Immature natural killer cell (primary cell): ENCODE measurements around the gene NOL4L. TPM values are rescaled to one million over a fixed set of nuclear protein-coding genes. Genes with fewer than 3 reads are reported as not detected.
"Not testable (repeated sequence)": the region's sequence is repeated elsewhere in the genome, so short reads cannot be mapped to it uniquely, and the experiment has no call there.

Experiments
- DNase-seq, 3 donors: peaks; one replicate each; pipeline ENCODE4 v3.0.0; 2022; ENCODE audit warnings: mixed read lengths in 1 of 3
- H3K27ac Mint-ChIP-seq, 6 donors: one replicate each; pipeline ENCODE4 v1.8.0; 2020; ENCODE audit warnings: mixed read lengths in 6 of 6, mild to moderate bottlenecking in 5 of 6, inconsistent platforms in 4 of 6, moderate library complexity in 3 of 6
- H3K27me3 Mint-ChIP-seq, 3 donors: one replicate each; pipeline ENCODE4 v1.8.0; 2020 to 2021; ENCODE audit warnings: low read depth in 3 of 3, mild to moderate bottlenecking in 3 of 3, mixed read lengths in 3 of 3, moderate library complexity in 3 of 3, inconsistent platforms in 1 of 3
- H3K36me3 Mint-ChIP-seq, 3 donors: one replicate each; pipeline ENCODE4 v1.8.0; 2020; ENCODE audit warnings: mixed read lengths in 3 of 3, inconsistent platforms in 2 of 3, mild to moderate bottlenecking in 2 of 3
- H3K4me1 Mint-ChIP-seq, 2 donors: one replicate each; pipeline ENCODE4 v1.8.0; 2020; ENCODE audit warnings: inconsistent platforms in 2 of 2, mild to moderate bottlenecking in 2 of 2, mixed read lengths in 2 of 2, moderate library complexity in 1 of 2
- H3K4me3 Mint-ChIP-seq, 5 donors: one replicate each; pipeline ENCODE4 v1.8.0; 2020; ENCODE audit warnings: mild to moderate bottlenecking in 5 of 5, mixed read lengths in 5 of 5, inconsistent platforms in 3 of 5, moderate library complexity in 3 of 5
- H3K9me3 Mint-ChIP-seq, 6 donors: one replicate each; pipeline ENCODE4 v1.8.0; 2020; ENCODE audit warnings: mild to moderate bottlenecking in 6 of 6, mixed read lengths in 6 of 6, inconsistent platforms in 4 of 6, moderate library complexity in 3 of 6
- polyA plus RNA-seq, 3 donors: library from polyadenylated mRNA; unstranded; fragments of 300-500 nt; fragmentation: Illumina TruSeq; gene quantifications; one replicate each; pipeline ENCODE4 v1.2.3, GENCODE V29; 2021

NOL4L gene
- polyA plus RNA-seq, 3 donors from 2014 or later, result 4.1 to 17.2 (median 9.6) TPM

DNA sequence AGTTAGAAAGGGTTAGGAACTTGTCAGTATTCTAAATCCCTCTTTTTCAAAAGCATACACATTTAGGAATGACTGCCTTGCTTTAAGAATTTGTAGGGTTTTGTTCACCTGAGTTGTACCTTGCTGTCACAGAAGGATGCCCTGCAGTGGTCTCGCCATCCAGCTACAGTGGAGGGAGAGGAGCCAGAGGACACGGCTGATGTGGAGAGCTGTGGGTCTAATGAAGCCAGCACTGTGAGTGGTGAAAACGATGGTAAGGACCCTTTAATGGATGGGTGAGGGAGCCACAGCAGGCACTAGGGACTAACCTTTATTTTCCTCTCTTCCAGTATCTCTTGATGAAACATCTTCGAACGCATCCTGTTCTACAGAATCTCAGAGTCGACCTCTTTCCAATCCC, 157.1 kb downstream of the NOL4L start:
- peaks cover 0 to 3% (median 0%) of the 10 kb centered on the region in 3 donors for H3K27me3 Mint-ChIP-seq
- no peak overlapping the region for H3K4me3 Mint-ChIP-seq
- no peaks in the 10 kb centered on the region for H3K9me3 Mint-ChIP-seq
- peak overlapping the region in 2 of 6 donors; percentile 9 to 53 for H3K27ac Mint-ChIP-seq
- DNase-seq, result no peak
- H3K4me1 Mint-ChIP-seq, result peaks cover 2 to 13% of the 10 kb centered on the region in 2 donors
- H3K36me3 Mint-ChIP-seq, result peaks cover 15 to 42% (median 26%) of the 10 kb centered on the region in 3 donors

GRCh38 chr20:32421290-32421689, 163.8 kb downstream of the NOL4L start:
- DNase-seq, result no peak
- peaks cover 0 to 5% (median 4%) of the 10 kb centered on the region in 3 donors for H3K27me3 Mint-ChIP-seq
- peaks cover 11 to 34% of the 10 kb centered on the region in 2 donors for H3K4me1 Mint-ChIP-seq
- H3K36me3 Mint-ChIP-seq, result peaks cover 0 to 3% (median 0%) of the 10 kb centered on the region in 3 donors
- H3K27ac Mint-ChIP-seq, result no peak overlapping the region
- no peak overlapping the region for H3K4me3 Mint-ChIP-seq
- no peaks in the 10 kb centered on the region for H3K9me3 Mint-ChIP-seq

- H3K36me3 Mint-ChIP-seq, result peaks cover 0 to 3% (median 0%) of the 10 kb centered on the region in 3 donors
- H3K4me1 Mint-ChIP-seq, result peaks cover 25 to 57% of the 10 kb centered on the region in 2 donors
- peak in 1 of 3 donors; percentile 18 for DNase-seq
- no peaks in the 10 kb centered on the region for H3K9me3 Mint-ChIP-seq
- peaks cover 2 to 5% (median 4%) of the 10 kb centered on the region in 3 donors for H3K27me3 Mint-ChIP-seq
- H3K4me3 Mint-ChIP-seq, result peak overlapping the region in 2 of 5 donors; percentile 29 to 74
- peak overlapping the region in 3 of 6 donors; percentile 39 to 56 (median 51) for H3K27ac Mint-ChIP-seq
Observed at GRCh38 chr20:32418376-32418775, 166.8 kb downstream of the NOL4L start.

DNA sequence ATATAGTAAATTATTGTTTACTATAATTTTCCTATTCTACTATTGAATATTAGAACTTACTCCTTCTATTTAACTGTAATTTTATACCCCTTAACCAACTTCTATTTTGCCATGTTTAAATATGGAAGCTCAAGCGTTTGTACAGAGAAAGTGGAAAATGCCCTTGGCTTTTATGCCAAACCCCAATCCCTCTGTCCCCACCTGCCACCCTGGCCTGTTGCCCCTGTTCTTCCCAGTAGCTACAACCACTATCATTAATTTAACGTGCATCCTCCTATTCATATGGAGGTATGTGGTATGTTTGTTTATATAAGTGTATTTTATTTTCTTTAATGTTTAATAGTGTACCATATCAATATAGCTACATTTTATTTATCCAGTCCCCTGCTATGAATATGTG, 168.9 kb downstream of the NOL4L start:
- Mint-ChIP-seq H3K27me3 (peaks cover 2 to 5% (median 4%) of the 10 kb centered on the region in 3 donors), H3K36me3 (peaks cover 0 to 3% (median 0%) of the 10 kb centered on the region in 3 donors), H3K9me3 (no peaks in the 10 kb centered on the region), H3K4me3 (no peak overlapping the region), H3K27ac (peak overlapping the region in 1 of 6 donors; percentile 27), H3K4me1 (peaks cover 42 to 70% of the 10 kb centered on the region in 2 donors)
- DNase-seq, result no peak

GRCh38 chr20:32415494-32415893, 169.6 kb downstream of the NOL4L start:
- Mint-ChIP-seq H3K4me3 (no peak overlapping the region), H3K27ac (peak overlapping the region in 3 of 6 donors; percentile 15 to 78 (median 50)), H3K27me3 (peaks cover 2 to 5% (median 4%) of the 10 kb centered on the region in 3 donors), H3K4me1 (peaks cover 42 to 68% of the 10 kb centered on the region in 2 donors), H3K9me3 (no peaks in the 10 kb centered on the region), H3K36me3 (peaks cover 0 to 3% (median 0%) of the 10 kb centered on the region in 3 donors)
- no peak for DNase-seq

- Mint-ChIP-seq H3K36me3 (peaks cover 0 to 3% (median 0%) of the 10 kb centered on the region in 3 donors), H3K27ac (peak overlapping the region in 4 of 6 donors; percentile 2 to 65 (median 17)), H3K9me3 (no peaks in the 10 kb centered on the region), H3K27me3 (peaks cover 0 to 2% (median 0%) of the 10 kb centered on the region in 3 donors), H3K4me3 (peak overlapping the region in 1 of 5 donors; percentile 33), H3K4me1 (peaks cover 46 to 63% of the 10 kb centered on the region in 2 donors)
- no peak for DNase-seq
Observed at GRCh38 chr20:32411955-32412706, 173.0 kb downstream of the NOL4L start.

DNA sequence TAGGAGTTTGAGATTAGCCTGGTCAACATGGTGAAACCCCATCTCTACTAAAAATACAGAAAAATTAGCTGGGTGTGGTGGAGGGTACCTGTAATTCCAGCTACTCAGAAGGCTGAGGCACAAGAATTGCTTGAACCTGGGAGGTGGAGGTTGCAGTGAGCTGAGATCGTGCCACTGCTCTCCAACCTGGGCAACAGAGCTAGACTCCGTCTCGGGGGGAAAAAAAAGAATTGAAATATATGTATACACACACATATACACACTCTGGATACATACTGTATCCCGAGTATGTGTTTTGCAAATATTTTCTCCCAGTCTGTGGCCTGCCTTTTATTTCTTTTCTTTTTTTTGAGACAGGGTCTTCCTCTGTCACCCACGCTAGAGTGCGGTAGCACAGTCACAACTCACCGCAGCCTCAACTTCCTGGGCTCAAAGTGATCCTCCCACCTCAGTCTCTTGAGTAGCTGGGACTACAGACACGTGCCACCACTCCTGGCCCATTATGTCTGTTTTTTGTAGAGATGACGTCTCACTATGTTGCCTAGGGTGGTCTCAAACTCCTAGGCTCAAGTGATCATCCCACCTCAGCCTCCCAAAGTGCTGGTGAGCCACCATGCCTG, 177.9 kb downstream of the NOL4L start:
- not testable (repeated sequence) for H3K9me3 Mint-ChIP-seq, H3K27me3 Mint-ChIP-seq, H3K36me3 Mint-ChIP-seq
- Mint-ChIP-seq H3K4me3 (peak overlapping the region; percentile 47 to 78 (median 64)), H3K4me1 (peaks cover 30 to 38% of the 10 kb centered on the region in 2 donors), H3K27ac (peak overlapping the region; percentile 28 to 90 (median 74))
- peak; percentile 44 to 49 (median 49) for DNase-seq

- Mint-ChIP-seq H3K9me3 (no peaks in the 10 kb centered on the region), H3K4me3 (peak overlapping the region in 1 of 5 donors; percentile 74), H3K36me3 (peaks cover 0 to 3% (median 0%) of the 10 kb centered on the region in 3 donors), H3K27ac (peak overlapping the region in 5 of 6 donors; percentile 13 to 79 (median 51)), H3K27me3 (no peaks in the 10 kb centered on the region), H3K4me1 (peaks cover 26 to 33% of the 10 kb centered on the region in 2 donors)
- DNase-seq, result no peak
Observed at GRCh38 chr20:32406701-32407100, 178.4 kb downstream of the NOL4L start.

- Mint-ChIP-seq H3K4me3 (no peak overlapping the region), H3K27me3 (peaks cover 0 to 2% (median 1%) of the 10 kb centered on the region in 3 donors), H3K4me1 (peaks cover 37 to 53% of the 10 kb centered on the region in 2 donors), H3K9me3 (no peaks in the 10 kb centered on the region), H3K36me3 (peaks cover 0 to 7% (median 3%) of the 10 kb centered on the region in 3 donors), H3K27ac (peak overlapping the region in 1 of 6 donors; percentile 23)
- no peak for DNase-seq
Observed at GRCh38 chr20:32404017-32404416, 181.1 kb downstream of the NOL4L start.

DNA sequence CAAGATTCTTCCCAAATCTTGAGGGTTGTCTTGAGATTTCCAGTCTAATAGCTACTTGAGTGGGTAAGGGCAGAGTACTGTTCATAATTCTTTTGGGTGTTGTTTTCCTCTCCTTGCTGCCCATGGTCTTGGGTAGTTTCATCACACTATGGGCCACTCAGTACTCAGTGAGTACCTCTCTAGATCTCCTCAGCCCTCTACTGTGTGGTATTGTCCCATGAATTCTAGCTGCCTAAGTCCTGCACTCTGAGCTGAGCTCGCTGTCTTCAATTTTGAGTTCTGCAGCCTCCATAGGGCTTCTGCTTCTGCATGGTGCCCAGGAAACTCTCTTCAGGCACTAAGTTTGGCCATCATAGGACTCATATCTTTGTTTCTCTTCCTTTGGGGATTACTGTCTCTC, 184.7 kb downstream of the NOL4L start:
- Mint-ChIP-seq H3K4me1 (peaks cover 18 to 44% of the 10 kb centered on the region in 2 donors), H3K27ac (peak overlapping the region in 3 of 6 donors; percentile 12 to 38 (median 30)), H3K4me3 (no peak overlapping the region), H3K27me3 (peaks cover 0 to 2% (median 1%) of the 10 kb centered on the region in 3 donors), H3K9me3 (no peaks in the 10 kb centered on the region), H3K36me3 (peaks cover 0 to 9% (median 1%) of the 10 kb centered on the region in 3 donors)
- no peak for DNase-seq

DNA sequence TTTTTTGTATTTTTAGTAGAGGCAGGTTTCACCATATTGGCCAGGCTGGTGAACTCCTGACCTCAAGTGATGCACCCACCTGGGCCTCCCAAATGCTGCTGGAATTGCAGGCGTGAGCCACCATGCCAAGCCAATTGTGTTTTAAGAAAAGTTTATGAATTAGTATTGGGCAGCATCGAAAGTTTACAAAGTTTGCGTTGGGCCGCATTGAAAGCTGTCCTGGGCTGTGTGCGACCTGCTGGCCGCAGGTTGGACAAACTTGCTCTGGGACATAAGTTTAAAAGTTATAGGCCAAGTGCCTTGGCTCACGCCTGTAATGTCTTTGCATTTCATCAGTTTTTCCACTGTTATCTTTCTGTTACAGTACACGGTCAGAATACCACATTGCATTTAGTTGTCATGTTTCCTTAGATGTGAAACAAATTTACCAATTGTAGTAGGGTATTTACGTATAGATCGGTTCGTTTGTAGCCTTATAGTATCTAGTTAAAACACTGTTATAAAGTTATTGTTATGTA, 187.5 kb downstream of the NOL4L start:
- no peak overlapping the region for H3K27ac Mint-ChIP-seq
- peaks cover 0 to 15% (median 8%) of the 10 kb centered on the region in 3 donors for H3K36me3 Mint-ChIP-seq
- H3K4me1 Mint-ChIP-seq, result peaks cover 20 to 48% of the 10 kb centered on the region in 2 donors
- H3K9me3 Mint-ChIP-seq, result no peaks in the 10 kb centered on the region
- no peak for DNase-seq
- H3K27me3 Mint-ChIP-seq, result peaks cover 0 to 2% (median 1%) of the 10 kb centered on the region in 3 donors
- no peak overlapping the region for H3K4me3 Mint-ChIP-seq

- no peak overlapping the region for H3K4me3 Mint-ChIP-seq
- no peak for DNase-seq
- H3K9me3 Mint-ChIP-seq, result no peaks in the 10 kb centered on the region
- peaks cover 0 to 2% (median 1%) of the 10 kb centered on the region in 3 donors for H3K27me3 Mint-ChIP-seq
- peaks cover 19 to 49% of the 10 kb centered on the region in 2 donors for H3K4me1 Mint-ChIP-seq
- H3K27ac Mint-ChIP-seq, result no peak overlapping the region
- H3K36me3 Mint-ChIP-seq, result peaks cover 0 to 17% (median 9%) of the 10 kb centered on the region in 3 donors
Observed at GRCh38 chr20:32396646-32397160, 188.4 kb downstream of the NOL4L start.

GRCh38 chr20:32395066-32395465, 190.1 kb downstream of the NOL4L start:
- Mint-ChIP-seq H3K36me3 (peaks cover 4 to 12% (median 10%) of the 10 kb centered on the region in 3 donors), H3K27me3 (no peaks in the 10 kb centered on the region), H3K9me3 (no peaks in the 10 kb centered on the region), H3K4me3 (no peak overlapping the region), H3K27ac (peak overlapping the region in 1 of 6 donors; percentile 62), H3K4me1 (peaks cover 12 to 42% of the 10 kb centered on the region in 2 donors)
- DNase-seq, result no peak
